CD4-positive, CD25-positive, alpha-beta regulatory T cell (primary cell): ENCODE measurements around the gene OTOR. TPM values are rescaled to one million over a fixed set of nuclear protein-coding genes. Genes with fewer than 3 reads are reported as not detected.

Source experiments
- ATAC-seq, 2 donors: fragments of 150-1000 bp; cut with Tn5 transposase; one replicate each; pipeline ENCODE4 v1.10.0; 2021; ENCODE audit warnings: low read depth in 2 of 2, moderate number of reproducible peaks in 2 of 2, moderate library complexity in 1 of 2
- DNase-seq, 3 donors: peaks; one replicate each; pipeline versions ENCODE4 v3.0.0 to v3.0.0-alpha.2; 2012 to 2022; ENCODE audit warnings: mixed read lengths in 1 of 3
- H3K27ac ChIP-seq: one replicate; pipeline ENCODE4 v1.7.0; 2013; ENCODE audit warnings: mild to moderate bottlenecking, low read length; ENCODE audit not compliant: insufficient read depth, poor library complexity, severe bottlenecking
- H3K27me3 ChIP-seq: one replicate; pipeline ENCODE4 v1.7.0; 2013; ENCODE audit warnings: low read length; ENCODE audit not compliant: control insufficient read depth, insufficient read depth
- H3K36me3 ChIP-seq: one replicate; pipeline ENCODE4 v1.7.0; 2013; ENCODE audit warnings: mild to moderate bottlenecking, low read length, moderate library complexity; ENCODE audit not compliant: control insufficient read depth, insufficient read depth
- H3K4me1 ChIP-seq: 2 replicates; pipeline ENCODE4 v1.7.0; 2013; ENCODE audit warnings: mild to moderate bottlenecking, low read length; ENCODE audit not compliant: insufficient read depth, control insufficient read depth, poor library complexity, severe bottlenecking
- H3K4me3 ChIP-seq: one replicate; pipeline ENCODE4 v1.7.0; 2013; ENCODE audit warnings: low read depth, mild to moderate bottlenecking, low read length, moderate library complexity
- H3K9me3 ChIP-seq, 2 experiments: 1 replicate in 1 of 2; 2 replicates in 1 of 2; pipeline ENCODE4 v1.7.0; 2013; ENCODE audit warnings: low read length in 2 of 2, mild to moderate bottlenecking in 1 of 2, moderate library complexity in 1 of 2; ENCODE audit not compliant: control insufficient read depth in 2 of 2
- H3K27ac Mint-ChIP-seq, 3 donors: one replicate each; pipeline ENCODE4 v1.8.0; 2020 to 2022; ENCODE audit warnings: mild to moderate bottlenecking in 3 of 3, mixed read lengths in 3 of 3, moderate library complexity in 2 of 3
- H3K27me3 Mint-ChIP-seq: one replicate; pipeline ENCODE4 v1.8.0; 2022; ENCODE audit warnings: mild to moderate bottlenecking, mixed read lengths
- H3K36me3 Mint-ChIP-seq: one replicate; pipeline ENCODE4 v1.8.0; 2020; ENCODE audit warnings: mixed read lengths
- H3K4me1 Mint-ChIP-seq, 4 donors: one replicate each; pipeline ENCODE4 v1.8.0; 2020 to 2022; ENCODE audit warnings: mixed read lengths in 4 of 4, mild to moderate bottlenecking in 1 of 4
- H3K4me3 Mint-ChIP-seq, 4 donors: one replicate each; pipeline ENCODE4 v1.8.0; 2020 to 2022; ENCODE audit warnings: mild to moderate bottlenecking in 4 of 4, mixed read lengths in 4 of 4, moderate library complexity in 3 of 4
- H3K9me3 Mint-ChIP-seq, 7 donors: one replicate each; pipeline ENCODE4 v1.8.0; 2020 to 2022; ENCODE audit warnings: mixed read lengths in 7 of 7, mild to moderate bottlenecking in 3 of 7, moderate library complexity in 2 of 7
- polyA plus RNA-seq, 4 donors: library from polyadenylated mRNA; unstranded; fragments of 300-500 nt; fragmentation: Illumina TruSeq; gene quantifications; one replicate each; pipeline ENCODE4 v1.2.3, GENCODE V29; 2021
- total RNA-seq: library from RNA; stranded (reverse); gene quantifications from one replicate; pipeline ENCODE4 v1.2.3, GENCODE V29; 2022

OTOR gene, protein sequence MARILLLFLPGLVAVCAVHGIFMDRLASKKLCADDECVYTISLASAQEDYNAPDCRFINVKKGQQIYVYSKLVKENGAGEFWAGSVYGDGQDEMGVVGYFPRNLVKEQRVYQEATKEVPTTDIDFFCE
- total RNA-seq, result not detected
- not detected for polyA plus RNA-seq

DNA sequence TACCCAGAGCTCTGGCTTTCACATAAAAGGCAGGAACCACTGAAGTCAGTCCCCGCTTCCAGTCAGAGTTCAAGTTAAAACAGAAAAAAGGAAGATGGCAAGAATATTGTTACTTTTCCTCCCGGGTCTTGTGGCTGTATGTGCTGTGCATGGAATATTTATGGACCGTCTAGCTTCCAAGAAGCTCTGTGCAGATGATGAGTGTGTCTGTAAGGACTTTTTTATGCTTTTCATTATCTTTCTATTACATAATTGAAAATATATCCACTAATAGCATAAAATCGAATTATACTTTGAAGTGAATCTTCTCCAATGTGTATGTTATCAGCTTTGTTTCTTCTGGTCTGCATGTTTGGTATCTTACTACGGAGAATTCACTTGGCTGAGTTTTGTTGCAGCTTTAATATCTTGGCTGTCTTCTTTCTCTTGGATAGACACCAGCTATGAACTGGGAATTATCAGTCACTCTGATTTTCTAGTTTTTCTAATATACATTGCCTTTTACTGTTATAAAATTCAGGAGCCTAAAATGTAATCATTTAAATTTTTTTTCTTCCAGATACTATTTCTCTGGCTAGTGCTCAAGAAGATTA is at the start of gene OTOR:
TSS of gene OTOR (plus strand) at position 51 of the 593 bp plus-strand sequence. CDS start at position 95, 44 bp downstream.
- ATAC-seq (no peak), DNase-seq (no peak)
- H3K36me3 Mint-ChIP-seq, result no peaks in the 10 kb centered on the region
- Histone ChIP-seq H3K9me3 (no peaks in the 10 kb centered on the region), H3K4me3 (no peak within 1 kb of the TSS), H3K27ac (no peak within 1 kb of the TSS), H3K27me3 (peaks cover 10% of the 10 kb centered on the region), H3K36me3 (no peaks in the 10 kb centered on the region), H3K4me1 (no peaks in the 10 kb centered on the region)
- H3K27ac Mint-ChIP-seq, result no peak within 1 kb of the TSS
- no peaks in the 10 kb centered on the region for H3K9me3 Mint-ChIP-seq
- H3K4me1 Mint-ChIP-seq, result peaks cover 0 to 5% (median 0%) of the 10 kb centered on the region in 4 donors
- no peak within 1 kb of the TSS for H3K4me3 Mint-ChIP-seq
- H3K27me3 Mint-ChIP-seq, result peaks cover 29% of the 10 kb centered on the region

DNA sequence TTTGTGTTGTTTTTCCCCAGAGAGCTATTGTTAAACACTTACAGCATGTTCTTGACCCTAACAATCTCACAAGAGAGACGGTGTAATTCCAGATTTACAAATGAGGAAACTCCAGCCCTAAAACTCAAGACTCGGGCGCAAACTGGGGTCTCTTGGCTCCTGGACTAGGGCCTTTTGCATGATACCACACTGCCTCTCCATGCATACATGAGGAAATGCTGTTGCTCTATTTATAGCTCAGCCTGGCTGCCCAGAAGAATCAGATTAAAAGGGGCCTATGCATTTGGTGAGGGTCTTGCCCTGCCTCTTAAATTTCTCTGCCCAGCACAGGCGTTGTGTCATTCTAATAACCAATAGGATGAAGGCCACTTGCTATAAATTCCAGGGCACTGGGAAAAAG is 48.9 kb upstream of the OTOR start:
- peaks cover 0 to 4% (median 0%) of the 10 kb centered on the region in 7 donors for H3K9me3 Mint-ChIP-seq
- DNase-seq (no peak), ATAC-seq (no peak)
- Histone ChIP-seq H3K27ac (no peak overlapping the region), H3K36me3 (no peaks in the 10 kb centered on the region), H3K4me3 (no peak overlapping the region), H3K27me3 (peaks cover 3% of the 10 kb centered on the region), H3K9me3 (no peaks in the 10 kb centered on the region), H3K4me1 (no peaks in the 10 kb centered on the region)
- H3K36me3 Mint-ChIP-seq, result no peaks in the 10 kb centered on the region
- peaks cover 9% of the 10 kb centered on the region for H3K27me3 Mint-ChIP-seq
- no peak overlapping the region for H3K4me3 Mint-ChIP-seq
- no peaks in the 10 kb centered on the region for H3K4me1 Mint-ChIP-seq
- no peak overlapping the region for H3K27ac Mint-ChIP-seq

- ATAC-seq, result no peak
- Mint-ChIP-seq H3K36me3 (peaks cover 6% of the 10 kb centered on the region), H3K27me3 (peaks cover 12% of the 10 kb centered on the region), H3K4me1 (no peaks in the 10 kb centered on the region), H3K9me3 (peaks cover 0 to 4% (median 2%) of the 10 kb centered on the region in 7 donors), H3K4me3 (no peak overlapping the region), H3K27ac (no peak overlapping the region)
- no peaks in the 10 kb centered on the region for H3K27me3 ChIP-seq
- no peaks in the 10 kb centered on the region for H3K4me1 ChIP-seq
- no peaks in the 10 kb centered on the region for H3K36me3 ChIP-seq
- peak; percentile 2 to 46 (median 35) for DNase-seq
- H3K4me3 ChIP-seq, result no peak overlapping the region
- no peak overlapping the region for H3K27ac ChIP-seq
- peaks cover 0 to 5% of the 10 kb centered on the region in 2 experiments for H3K9me3 ChIP-seq
Measured at GRCh38 chr20:16701296-16701695, 46.9 kb upstream of the OTOR start.

DNA sequence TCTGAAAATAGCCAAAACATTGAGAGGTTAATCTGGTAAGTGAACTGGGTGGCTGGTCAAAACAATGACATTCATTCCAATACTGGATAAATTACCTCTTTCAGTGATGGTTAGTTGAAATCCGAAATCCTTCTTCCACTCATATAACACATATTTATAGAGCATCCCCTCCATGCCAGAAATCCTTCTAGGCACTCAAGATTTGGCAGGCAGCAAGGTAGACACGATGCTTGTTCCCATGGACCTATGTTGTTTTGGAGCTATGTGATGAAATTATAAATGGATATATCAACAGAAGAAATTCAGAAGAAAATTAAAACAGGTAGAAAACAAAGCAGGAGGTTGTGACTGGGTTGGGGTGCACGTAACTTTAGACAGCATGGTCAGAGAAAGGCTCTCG is 44.6 kb upstream of the OTOR start:
- no peak for DNase-seq
- Mint-ChIP-seq H3K4me3 (no peak overlapping the region), H3K36me3 (peaks cover 6% of the 10 kb centered on the region), H3K9me3 (peaks cover 0 to 8% (median 2%) of the 10 kb centered on the region in 7 donors), H3K27ac (no peak overlapping the region), H3K27me3 (peaks cover 16% of the 10 kb centered on the region), H3K4me1 (peaks cover 7 to 15% (median 8%) of the 10 kb centered on the region in 4 donors)
- no peaks in the 10 kb centered on the region for H3K27me3 ChIP-seq
- no peak overlapping the region for H3K4me3 ChIP-seq
- peaks cover 0 to 5% of the 10 kb centered on the region in 2 experiments for H3K9me3 ChIP-seq
- H3K27ac ChIP-seq, result no peak overlapping the region
- peaks cover 5% of the 10 kb centered on the region for H3K4me1 ChIP-seq
- H3K36me3 ChIP-seq, result no peaks in the 10 kb centered on the region
- no peak for ATAC-seq

DNA sequence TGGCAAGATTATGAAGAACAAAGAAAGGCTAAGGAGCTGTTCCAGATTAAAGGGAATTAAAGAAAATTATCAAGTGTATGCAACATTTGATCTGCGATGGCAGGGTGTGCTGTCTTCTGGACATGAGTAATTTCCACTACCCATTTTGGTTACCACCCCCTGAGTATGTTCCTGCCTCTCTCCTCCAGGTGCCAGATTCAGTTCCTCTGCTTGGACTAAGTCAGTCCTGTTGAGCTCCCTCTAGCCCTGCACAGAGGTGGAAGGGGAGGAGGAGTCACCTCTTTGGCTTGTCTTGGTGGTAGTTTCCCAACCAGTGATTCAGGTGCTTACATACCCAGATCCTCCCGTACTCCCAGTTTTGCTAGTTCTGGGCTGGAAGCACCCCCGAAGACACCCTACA is 40.5 kb upstream of the OTOR start:
- H3K27ac ChIP-seq, result no peak overlapping the region
- ATAC-seq (no peak), DNase-seq (no peak)
- H3K9me3 Mint-ChIP-seq, result peaks cover 0 to 8% (median 2%) of the 10 kb centered on the region in 7 donors
- H3K36me3 Mint-ChIP-seq, result peaks cover 6% of the 10 kb centered on the region
- peaks cover 24% of the 10 kb centered on the region for H3K27me3 Mint-ChIP-seq
- no peak overlapping the region for H3K4me3 ChIP-seq
- H3K27me3 ChIP-seq, result peaks cover 2% of the 10 kb centered on the region
- peaks cover 16 to 38% (median 23%) of the 10 kb centered on the region in 4 donors for H3K4me1 Mint-ChIP-seq
- H3K36me3 ChIP-seq, result no peaks in the 10 kb centered on the region
- peaks cover 0 to 5% of the 10 kb centered on the region in 2 experiments for H3K9me3 ChIP-seq
- H3K4me1 ChIP-seq, result peaks cover 18% of the 10 kb centered on the region
- H3K27ac Mint-ChIP-seq, result no peak overlapping the region
- H3K4me3 Mint-ChIP-seq, result no peak overlapping the region

- peak overlapping the region in 3 of 4 donors; percentile 11 to 72 (median 70) for H3K4me3 Mint-ChIP-seq
- H3K36me3 Mint-ChIP-seq, result peaks cover 6% of the 10 kb centered on the region
- Histone ChIP-seq H3K4me3 (peak overlapping the region; percentile 63), H3K9me3 (peaks cover 0 to 5% of the 10 kb centered on the region in 2 experiments), H3K4me1 (peaks cover 18% of the 10 kb centered on the region), H3K36me3 (no peaks in the 10 kb centered on the region), H3K27me3 (peaks cover 2% of the 10 kb centered on the region), H3K27ac (no peak overlapping the region)
- H3K4me1 Mint-ChIP-seq, result peaks cover 16 to 38% (median 23%) of the 10 kb centered on the region in 4 donors
- DNase-seq, result no peak
- peaks cover 31% of the 10 kb centered on the region for H3K27me3 Mint-ChIP-seq
- peak overlapping the region in 2 of 3 donors; percentile 7 to 53 for H3K27ac Mint-ChIP-seq
- no peak for ATAC-seq
- H3K9me3 Mint-ChIP-seq, result peaks cover 0 to 8% (median 2%) of the 10 kb centered on the region in 7 donors
Measured at GRCh38 chr20:16708602-16709001, 39.6 kb upstream of the OTOR start.

- peak overlapping the region; percentile 2 to 72 (median 40) for H3K4me3 Mint-ChIP-seq
- peaks cover 0 to 8% (median 2%) of the 10 kb centered on the region in 7 donors for H3K9me3 Mint-ChIP-seq
- Histone ChIP-seq H3K9me3 (peaks cover 0 to 5% of the 10 kb centered on the region in 2 experiments), H3K36me3 (no peaks in the 10 kb centered on the region), H3K4me3 (peak overlapping the region; percentile 63), H3K27ac (no peak overlapping the region), H3K27me3 (peaks cover 2% of the 10 kb centered on the region), H3K4me1 (peaks cover 18% of the 10 kb centered on the region)
- DNase-seq (peak in 2 of 3 donors; percentile 52 to 74), ATAC-seq (peak; percentile 75 to 85)
- H3K36me3 Mint-ChIP-seq, result peaks cover 6% of the 10 kb centered on the region
- H3K27ac Mint-ChIP-seq, result peak overlapping the region in 2 of 3 donors; percentile 7 to 53
- H3K4me1 Mint-ChIP-seq, result peaks cover 16 to 38% (median 23%) of the 10 kb centered on the region in 4 donors
- peaks cover 34% of the 10 kb centered on the region for H3K27me3 Mint-ChIP-seq
Measured at GRCh38 chr20:16709017-16709416, 39.1 kb upstream of the OTOR start.
